Measurements from ENCODE around the gene BIVM.

The BIVM gene

DNA sequence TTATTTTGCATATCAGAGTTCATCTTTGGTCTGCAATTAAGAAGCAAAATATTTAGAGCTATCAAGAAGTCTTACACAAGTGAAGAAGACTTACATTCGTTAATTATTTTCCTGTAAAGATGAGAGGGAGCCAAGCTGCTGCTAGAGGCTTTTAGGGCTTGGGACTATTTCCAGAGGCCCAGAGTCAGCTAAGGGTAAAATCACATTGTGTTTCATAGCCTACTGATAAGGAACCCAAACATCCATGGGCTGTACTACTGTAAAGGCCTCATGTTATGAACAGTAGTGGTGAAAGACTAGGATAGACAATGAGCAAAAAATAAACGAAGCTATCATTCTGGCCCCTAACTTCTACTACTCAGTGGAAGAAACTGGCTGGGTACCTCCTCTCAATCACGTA is 14.4 kb upstream of the BIVM start:
- no peak for DNase-seq (ENCODE audit: low read depth in 2 of 2)

DNA sequence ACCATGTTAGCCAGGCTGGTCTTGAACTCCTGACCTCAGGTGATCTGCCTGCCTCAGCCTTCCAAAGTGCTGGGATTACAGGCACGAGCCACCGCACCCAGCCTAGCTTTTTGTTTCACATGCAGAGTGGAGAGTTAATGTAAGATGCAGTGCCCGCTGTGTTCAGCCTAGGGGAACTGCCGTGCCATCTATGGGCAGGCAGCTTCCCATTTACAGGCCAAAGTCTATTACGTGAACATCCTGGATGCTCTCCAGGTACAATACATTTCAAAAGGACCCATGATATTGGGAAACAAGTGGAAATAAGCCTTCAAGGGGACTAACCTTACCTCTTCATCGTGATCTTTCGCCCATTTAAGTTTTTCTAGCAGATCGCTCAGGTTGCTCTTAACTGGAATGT is 10.2 kb upstream of the BIVM start:
- DNase-seq (ENCODE audit: low read depth in 2 of 2): no peak

DNA sequence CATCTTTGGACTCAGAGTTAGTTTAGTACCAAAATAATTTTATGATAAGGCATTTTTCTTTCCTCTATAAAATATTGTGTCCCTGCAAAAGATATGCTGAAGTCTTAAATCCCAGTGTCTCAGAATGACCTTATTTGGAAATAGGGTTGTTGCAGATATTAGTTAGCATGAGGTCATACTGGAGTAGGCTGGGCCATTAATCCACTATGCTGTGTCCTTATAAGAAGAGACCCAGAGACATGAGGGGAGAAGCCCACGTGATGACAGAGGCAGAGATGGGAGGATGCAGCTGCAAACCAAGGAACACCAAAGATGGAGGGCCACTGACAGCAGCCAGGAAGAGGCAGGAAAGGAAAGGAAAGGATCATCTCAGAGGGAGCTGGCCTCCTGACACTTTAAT is 6.5 kb upstream of the BIVM start:
- DNase-seq (ENCODE audit: low read depth in 2 of 2): no peak

DNA sequence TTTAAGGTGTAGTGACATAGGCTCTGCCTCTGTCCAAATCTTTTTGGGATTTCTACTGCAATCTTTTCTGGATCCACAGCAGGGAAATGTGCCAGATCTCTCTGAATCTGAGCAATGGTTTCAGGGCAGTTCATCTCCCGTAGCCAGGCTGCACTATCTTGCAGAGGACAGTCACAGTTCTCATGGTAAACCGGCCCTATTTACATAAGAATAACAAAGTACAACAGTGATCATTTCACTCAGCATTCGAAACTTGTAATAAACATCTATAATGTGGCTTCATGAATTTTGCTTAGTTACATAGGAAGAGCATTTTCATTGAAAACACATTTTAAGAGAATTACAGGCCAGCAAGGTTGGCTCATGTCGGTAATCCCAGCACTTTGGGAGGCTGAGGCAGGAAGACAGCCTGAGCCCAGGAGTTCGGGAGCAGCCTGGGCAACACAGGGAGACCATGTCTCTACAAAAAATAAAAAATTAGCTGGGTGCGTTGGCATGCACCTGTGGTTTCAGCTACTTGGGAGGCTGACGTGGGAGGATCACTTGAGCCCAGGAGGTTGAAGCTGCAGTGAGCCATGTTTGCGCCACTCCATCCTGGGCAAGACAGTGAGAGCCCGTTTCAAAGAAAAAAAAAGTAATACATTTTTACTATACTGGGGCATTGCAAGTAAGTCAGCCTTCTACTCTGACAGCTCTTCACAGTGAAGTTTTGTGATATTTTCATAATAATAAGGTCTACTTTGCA is 5.1 kb upstream of the BIVM start:
- no peak for DNase-seq (ENCODE audit: low read depth in 2 of 2)

DNA sequence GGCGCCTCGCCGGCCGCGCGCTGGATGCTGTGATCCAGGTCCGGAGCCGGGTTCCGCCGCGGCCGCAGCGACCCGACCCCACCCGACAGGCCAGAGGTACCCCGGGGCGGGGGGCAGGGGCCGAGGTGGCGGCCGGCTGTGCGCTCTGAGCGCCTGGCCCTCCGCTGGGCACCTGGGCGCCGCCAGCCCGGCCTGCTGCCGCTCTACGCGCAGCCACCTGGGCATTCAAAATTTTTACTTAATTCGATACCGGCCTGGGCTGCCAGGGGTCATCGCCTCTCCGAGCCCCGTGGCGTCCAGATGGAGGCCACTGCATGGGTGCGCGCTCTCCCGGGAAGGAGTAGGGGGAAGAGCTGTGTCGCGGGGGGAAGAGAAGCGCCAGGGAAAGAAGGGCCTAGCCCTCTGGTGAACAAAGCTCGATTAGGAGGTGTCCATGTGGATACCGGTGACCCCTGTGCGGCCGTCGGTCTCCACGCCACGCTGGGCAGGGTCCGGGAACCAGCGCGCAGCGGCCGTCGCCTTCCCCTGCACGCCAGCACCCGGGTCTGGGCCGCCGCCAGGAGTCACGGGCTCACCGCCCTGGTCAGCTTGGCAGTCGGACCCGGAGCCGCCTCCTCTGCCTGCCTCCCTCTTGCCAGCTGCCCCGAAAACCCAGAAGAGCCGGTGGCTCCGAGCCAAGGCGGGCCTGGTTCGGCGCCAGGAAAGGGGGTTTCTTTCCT is 666 bp downstream of the BIVM start:
- no peak for DNase-seq (ENCODE audit: low read depth in 2 of 2)

DNA sequence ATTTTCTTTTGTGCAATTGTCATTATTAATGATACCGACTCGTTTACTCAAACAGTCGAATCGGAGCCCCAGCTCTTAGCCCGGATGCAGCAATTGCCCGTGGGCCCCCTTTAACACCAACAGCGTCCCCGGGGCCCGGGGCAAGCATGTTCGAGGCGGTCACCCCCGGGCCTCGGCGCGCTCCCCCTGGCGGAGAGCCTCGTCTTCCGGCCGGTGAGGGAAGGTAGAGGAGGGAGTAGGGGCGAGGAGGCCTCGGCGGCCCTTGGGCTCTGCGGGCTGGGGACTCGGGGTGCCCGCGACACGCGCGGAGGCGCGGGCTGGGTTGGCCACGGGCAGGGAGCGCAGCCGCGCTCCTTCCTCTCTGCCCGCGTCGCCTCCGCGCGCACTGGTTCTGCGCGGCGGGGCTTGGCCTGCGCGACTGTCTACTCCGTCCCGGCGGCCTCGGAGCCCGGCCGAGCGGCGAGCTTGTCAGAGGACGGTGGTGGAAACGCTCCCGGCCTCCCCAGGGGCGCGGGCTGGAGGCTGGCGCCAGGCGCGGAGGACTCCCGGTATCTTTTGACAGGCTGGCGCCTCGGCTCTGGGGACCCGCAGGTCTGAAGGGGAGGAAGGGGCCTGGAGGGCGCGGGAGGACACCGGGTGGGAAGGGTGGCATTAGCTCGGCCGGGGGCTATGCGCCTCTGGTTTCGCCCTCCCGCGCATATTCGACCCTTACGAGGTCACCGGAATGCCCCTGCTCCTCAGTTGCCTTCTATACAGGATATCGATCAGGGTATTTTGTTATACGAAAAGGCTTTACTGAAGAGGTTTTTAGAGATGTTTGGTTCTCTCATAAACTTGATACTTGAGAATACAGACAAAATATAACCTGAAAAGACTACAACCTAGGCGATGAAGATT is 1.5 kb downstream of the BIVM start:
- DNase-seq (ENCODE audit: low read depth in 2 of 2): peak; percentile 40 to 55

DNA sequence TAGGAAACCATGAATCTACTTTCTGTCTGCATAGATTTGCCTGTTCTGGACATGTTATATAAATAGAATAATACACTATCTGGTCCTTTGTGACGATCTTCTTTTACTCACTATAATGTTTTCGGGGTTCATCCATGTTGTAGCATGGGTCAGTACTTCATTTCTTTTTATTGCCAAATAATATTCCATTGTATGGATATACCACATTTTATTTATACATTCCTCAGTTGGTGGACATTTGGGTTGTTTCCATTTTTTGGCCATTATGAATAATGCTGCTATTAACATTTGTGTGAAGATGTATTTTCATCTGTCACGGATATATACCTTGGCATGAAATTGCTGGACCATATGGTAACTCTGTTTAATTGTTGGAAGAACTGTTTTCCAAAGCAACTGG is 6.8 kb downstream of the BIVM start:
- DNase-seq (ENCODE audit: low read depth in 2 of 2): no peak

DNA sequence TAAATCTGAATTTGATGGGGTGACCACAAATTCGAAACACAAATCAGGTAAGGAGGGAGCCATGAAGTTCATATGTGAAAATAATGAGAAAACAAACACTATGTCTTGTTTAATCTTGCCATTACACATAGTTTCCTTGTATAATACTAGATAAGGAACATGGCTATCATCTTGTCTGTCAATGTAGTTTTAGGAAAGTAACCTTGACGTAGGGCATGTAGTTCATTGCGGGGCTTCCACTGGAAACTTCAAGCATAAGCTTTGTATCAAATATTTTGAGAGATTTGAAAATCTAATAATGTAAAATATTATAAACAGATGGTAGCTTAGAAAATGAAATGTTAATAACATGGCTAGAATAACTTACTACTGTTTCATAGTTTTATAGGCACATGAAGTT is 8.8 kb downstream of the BIVM start:
- DNase-seq (ENCODE audit: low read depth in 2 of 2): no peak

DNA sequence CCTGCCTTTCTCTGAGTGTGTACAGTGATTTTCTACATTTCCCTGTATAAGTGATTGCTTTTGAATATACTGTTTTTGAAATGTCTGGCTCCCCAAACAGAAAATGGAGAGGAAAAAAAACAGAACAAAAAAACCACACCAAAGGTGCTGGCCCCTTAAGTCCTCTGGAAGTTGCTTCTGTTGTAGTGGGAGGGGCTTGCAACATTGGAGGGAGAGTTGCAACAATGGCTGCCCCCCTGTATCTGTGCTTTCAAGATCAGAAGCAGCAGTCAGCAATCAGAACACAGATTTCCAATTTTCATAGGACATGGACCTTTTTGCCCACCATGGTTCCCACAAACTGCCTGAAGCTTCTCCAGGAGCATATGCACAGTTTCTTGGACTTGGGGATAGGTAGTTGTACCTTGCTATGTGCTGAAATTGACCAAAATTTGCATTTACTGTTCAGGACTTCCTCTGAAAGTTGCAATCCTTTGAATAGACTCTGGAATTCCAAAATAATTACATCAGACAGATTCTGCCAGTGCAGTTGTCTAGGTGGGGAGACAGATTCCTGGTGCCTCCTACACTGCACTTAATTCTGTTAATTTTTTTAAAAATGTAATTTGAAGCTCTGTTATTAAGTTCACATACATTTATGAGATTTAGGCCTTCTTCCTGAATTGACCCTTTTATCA is 13.8 kb downstream of the BIVM start:
- no peak for DNase-seq (ENCODE audit: low read depth in 2 of 2)

DNA sequence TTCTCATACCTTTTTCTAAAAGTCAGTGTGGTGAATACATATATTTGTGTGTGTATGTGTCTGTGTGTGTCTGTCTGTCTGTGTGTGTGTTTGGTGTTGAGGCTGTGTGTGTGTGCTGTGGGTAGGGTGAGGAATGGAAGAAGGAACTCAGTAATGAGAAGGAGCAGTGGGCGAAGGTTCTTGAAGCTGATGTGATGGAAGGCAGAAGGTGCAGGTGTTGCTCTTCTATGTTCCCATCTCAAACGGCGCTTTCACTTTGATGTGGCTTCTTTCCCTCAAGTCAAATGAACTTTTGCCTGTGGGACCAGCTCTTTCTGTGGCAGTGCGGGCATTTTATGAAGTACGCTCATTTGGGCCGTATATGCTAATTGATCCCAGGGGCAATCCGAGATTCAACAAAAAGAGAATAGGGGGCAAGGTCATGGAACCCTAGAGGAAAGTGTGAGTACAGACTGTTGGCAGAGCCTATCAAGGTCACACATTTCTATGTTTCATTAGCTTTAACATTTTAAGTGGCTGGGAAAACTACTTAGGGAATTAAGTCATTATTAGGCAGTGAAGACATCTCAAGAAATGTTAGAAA is 15.2 kb downstream of the BIVM start:
- DNase-seq (ENCODE audit: low read depth in 2 of 2): no peak

DNA sequence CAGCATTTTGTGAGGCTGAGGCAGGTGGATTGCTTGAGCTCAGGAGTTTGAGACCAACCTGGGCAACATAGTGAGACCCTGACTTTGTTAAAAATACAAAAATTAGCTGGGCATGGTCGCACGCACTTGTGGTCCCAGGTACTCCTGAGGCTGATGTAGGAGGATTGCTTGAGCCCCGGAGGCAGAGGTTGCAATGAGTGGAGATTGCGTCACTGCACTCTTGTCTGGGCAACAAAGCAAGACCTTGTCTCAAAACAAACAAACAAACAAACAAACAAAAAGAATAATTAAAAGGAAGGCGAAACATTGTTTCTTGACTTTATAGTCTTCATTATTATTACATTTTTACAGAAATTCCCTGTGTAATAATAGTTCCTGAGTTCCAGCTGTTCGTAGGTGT is 15.9 kb downstream of the BIVM start:
- DNase-seq (ENCODE audit: low read depth in 2 of 2): no peak

DNA sequence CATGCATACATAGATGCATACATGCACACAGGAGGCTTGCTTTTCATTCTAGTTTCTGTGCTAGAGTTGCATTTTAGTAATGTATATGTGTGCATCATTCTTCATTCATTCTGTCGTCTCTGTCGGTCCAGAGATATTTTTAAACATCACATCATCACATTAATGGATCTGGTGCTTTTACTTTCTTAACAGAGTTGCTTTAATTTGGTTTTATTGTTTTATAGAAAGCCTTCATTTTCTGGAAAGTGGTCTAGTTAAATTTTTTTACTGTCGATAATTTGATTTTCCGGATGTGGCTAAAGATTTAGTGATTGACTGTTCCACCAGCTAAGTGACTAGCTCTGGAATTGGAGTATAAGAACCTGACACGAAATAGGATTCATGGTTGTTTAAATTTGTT is 16.9 kb downstream of the BIVM start:
- no peak for DNase-seq (ENCODE audit: low read depth in 2 of 2)

DNA sequence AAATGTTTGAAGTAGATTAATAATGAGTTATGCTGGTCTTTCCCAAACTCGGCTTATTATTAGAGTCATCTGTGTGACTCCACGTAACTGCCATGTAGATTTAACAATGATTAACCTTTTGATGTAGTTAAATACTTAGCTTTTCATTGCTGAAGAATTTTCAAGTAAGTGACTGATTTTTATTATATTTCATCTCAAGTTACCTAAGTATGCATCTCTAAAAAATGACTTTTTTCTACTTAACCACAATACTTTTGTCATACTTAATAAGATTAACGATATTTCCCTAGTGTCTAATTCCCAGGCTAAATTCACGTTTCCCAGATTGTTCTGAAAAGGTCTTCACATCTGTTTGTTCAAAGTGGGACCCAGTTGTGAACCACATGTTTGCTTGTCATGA is 17.8 kb downstream of the BIVM start:
- no peak for DNase-seq (ENCODE audit: low read depth in 2 of 2)

DNA sequence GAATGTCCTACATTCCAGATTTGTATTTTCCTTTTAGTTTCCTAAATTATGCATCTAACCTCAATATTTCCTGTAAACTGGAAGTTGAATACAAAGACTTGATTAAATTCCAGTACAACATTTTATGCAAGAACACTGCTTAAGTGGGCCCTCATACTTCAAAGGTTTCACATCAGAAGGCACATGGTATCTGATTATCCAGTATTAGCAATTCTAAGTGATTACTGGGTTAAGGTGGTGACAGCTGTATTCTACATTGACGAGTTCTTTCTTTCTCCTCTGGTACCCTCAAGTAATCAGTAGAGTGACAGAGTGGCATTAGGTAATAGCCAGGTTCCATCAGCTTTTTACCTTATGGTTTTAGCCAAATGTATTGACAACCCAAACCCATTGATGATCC is 18.3 kb downstream of the BIVM start:
- no peak for DNase-seq (ENCODE audit: low read depth in 2 of 2)

DNA sequence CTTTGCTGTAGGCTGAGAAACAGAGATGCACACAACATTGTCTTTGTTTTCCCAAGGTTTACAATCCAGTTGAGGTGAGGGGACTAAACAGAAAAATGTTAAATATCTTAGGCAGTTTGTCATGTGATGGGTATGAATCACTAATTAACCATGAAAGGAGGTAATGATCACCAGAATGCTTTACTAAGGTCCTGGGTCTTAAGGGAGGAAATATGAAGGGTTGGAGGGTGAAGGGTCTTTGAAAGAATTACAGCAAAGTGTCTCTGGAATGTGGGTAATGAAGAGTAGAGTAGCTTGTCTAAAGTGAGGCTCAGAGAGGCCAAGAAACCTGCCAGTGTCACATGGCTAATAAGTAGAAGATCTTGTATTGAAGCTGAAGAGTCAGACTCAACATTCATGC is 19.0 kb downstream of the BIVM start:
- no peak for DNase-seq (ENCODE audit: low read depth in 2 of 2)

DNA sequence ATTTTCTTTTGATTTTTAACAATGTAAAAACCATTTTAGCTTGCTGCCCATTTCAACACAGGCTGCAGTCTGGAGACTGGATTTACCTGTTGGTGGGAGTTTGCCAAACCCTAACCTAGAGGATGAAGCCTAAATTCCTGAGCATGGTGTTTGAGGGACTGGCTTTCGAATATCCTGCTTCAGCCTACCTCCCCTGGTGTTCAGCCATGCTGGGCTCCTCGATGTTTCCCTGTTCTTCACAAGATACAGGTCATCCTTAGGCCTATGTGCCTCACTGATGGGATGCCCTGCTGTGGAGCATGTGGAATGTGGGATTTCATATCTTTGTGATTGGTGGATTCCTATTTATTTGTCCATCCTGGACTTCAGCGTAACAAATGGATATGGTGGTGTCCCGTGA is 26.5 kb downstream of the BIVM start:
- no peak for DNase-seq (ENCODE audit: low read depth in 2 of 2)

DNA sequence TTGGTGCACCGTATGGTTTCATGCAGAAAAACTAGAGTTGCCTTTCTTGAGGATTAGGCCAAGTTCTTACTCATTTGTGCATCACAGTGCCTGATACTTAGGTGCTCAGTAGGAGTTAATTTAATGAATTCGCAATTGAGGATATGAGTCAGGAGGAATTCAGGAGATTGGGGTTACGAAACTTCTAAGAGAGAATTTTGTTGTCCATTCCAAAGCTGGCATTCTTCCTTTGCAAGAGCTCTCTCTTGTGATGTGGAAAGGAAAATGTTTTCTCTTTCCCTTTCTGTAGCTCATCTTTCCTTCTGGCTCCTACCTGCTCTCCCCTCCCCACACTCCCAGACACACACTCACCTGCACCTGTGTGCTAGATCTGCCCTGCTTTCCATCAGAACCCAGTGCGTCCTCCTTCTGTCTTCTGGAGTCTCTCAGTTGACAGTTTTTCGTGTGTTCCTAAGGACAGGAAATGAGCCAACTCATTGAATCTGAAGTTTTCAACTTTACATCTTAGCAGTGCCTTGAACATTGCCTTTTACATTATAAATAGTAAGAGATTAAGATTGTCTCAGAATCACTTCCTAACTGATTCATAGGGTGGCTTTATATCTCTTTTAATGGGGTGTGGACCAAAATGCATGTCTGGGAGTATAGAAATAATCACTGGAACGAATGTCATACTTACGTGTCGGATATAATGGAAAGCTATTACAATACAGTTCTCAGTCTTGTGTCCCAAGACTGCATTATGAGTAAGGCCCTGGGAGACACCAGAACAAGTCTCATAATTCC is 27.2 kb downstream of the BIVM start:
- peak; percentile 81 to 84 for DNase-seq (ENCODE audit: low read depth in 2 of 2)

DNA sequence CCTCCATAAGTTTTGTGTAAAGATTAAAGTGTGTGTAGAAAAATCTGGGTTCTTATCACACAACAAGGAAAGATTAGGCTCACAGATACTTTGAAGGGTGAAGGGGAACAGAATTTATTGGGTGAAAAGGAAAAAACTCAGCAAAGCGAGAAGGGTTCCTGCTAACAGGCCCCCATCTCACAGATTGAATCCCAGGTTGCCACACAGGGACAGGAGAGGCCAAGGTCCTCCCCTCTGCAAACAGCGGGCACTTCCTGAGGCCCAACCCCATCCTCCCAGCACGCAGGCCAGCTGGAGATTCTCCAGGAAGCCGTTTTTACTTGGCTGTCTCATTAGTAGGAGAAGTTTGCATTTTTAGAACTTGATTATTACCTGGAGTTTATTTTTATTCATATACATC is 31.7 kb downstream of the BIVM start:
- no peak for DNase-seq (ENCODE audit: low read depth in 2 of 2)

DNA sequence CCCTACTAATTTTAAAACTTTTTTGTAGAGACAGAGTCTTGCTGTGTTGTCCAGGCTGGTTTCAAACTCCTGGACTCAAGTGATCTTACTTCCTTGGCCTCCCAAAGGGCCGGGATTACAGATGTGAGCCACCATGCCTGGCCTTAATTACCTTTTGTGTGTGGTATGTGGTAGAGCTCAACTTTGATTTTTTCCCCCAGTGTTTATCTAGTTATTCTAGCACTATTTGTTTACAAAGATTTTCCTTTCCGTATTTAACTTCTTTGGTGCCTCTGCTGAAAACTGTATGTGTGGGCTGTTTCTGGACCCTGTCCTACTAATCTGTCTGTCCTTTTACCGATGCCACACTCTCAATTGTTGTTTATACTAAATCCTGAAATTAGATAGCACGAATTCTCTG is 37.6 kb downstream of the BIVM start:
- DNase-seq (ENCODE audit: low read depth in 2 of 2): no peak

DNA sequence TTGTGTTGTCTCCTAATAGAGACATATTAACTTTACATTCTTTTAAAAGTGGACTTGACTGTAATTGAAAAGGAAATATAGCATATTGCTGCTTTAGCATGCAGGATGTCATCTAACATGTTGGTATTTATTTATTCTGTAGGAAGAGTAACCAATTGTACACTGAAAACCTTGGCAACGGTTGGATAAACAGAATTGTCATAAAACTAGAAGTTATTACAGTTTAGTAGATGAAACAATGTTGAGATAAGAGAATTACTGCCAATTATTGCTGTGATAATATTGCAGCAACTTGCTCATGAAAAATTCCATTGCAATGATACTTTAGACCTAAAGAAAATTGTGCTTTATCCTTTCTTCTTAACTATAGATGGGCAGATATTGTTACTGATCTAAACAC is 39.4 kb downstream of the BIVM start:
- no peak for DNase-seq (ENCODE audit: low read depth in 2 of 2)

DNA sequence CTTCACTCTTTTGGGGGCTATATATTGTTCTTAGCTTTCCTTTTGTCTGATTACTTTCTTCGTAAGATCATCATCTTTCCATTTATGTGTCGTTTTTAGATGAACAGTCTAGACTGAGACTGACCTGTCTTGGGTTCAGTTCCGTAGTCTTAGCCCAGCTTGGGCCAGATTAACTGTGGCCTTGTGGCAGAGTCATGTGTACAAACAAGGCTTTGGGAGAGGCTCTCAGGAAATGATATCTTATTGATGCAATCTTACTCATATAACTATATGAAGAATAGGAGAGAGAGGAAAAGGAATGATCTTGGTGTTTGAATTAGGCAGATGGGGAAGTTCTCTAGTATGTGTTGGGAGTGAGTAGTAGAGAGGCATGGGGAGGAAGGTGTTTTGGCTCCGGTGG is 40.1 kb downstream of the BIVM start:
- DNase-seq (ENCODE audit: low read depth in 2 of 2): no peak
